ENCODE results near the gene GNA12. TPM values are rescaled to one million over a fixed set of nuclear protein-coding genes. Genes with fewer than 3 reads are reported as not detected.

Gene GNA12
- total and polyA plus RNA-seq, 9 of the 15 experiments (the other 6 are each of a cell fraction or from before 2014, with no cell fraction given): 0.65 to 32.7 (median 9.6) TPM

DNA sequence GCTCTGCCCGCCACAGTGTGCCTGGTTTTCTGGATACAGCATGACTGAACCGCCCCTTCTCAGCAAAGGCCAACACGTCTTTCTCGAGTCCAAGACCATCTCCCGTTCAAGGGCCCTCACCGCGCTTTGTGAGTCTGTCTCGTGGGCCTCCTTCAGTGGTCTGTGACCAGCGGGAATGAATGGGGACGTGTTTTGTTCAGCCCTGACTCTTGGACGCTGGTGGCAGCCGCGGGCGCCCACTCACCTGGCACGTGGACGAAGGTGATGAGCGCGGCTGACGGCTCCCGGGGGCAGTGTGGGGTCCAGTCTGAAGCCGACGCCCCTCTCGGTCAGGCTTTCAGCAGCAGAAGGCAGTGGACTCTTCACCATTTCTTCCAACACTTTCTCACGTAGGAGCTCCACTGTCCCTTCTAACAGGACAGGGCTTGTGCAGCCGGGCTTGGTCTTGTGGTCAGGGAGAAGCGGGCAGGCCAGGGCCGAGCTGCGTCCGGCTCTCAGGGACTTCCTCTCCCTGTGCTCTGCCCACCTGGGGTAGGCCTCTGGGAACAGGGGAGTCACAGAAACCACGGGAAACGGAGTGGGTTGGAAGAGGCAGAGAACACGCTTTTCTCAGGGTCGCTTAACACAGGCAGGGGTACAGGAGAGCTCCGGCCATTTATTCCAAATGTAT is 125.7 kb downstream of the GNA12 start:
- Histone ChIP-seq H3K27ac (ENCODE audit: extremely low read depth, low read depth, low read length) (peak overlapping the region; percentile 84), H3K4me1 (replicated peaks in 1 of 2; ENCODE audit: control insufficient read depth in 2 of 2, insufficient read depth in 2 of 2, low read length in 2 of 2) (peaks cover 36 to 59% of the 10 kb centered on the region in 2 experiments), H3K4me2 (ENCODE audit: insufficient read depth, low read length) (peak overlapping the region; percentile 53; the same call in 1 of the 2 replicates), H3K27me3 (ENCODE audit: control insufficient read depth in 2 of 2, insufficient read depth in 2 of 2, low read length in 2 of 2) (no peaks in the 10 kb centered on the region), H3K79me2 (ENCODE audit: control insufficient read depth, insufficient read depth, low read length) (no peaks in the 10 kb centered on the region), H3K36me3 (ENCODE audit: control insufficient read depth, insufficient read depth, low read length) (no peaks in the 10 kb centered on the region; the same call in 2 of the 3 replicates), H3K9ac (ENCODE audit: insufficient read depth in 1 of 2, low read depth in 2 of 2, low read length in 2 of 2) (peak overlapping the region; percentile 55 to 93), H4K20me1 (replicated peaks; ENCODE audit: control insufficient read depth, insufficient read depth, low read length) (no peaks in the 10 kb centered on the region), H3K9me3 (replicated peaks; ENCODE audit: control insufficient read depth, insufficient read depth, low read depth, low read length) (no peaks in the 10 kb centered on the region), H3K4me3 (no peak overlapping the region), H3K9me1 (ENCODE audit: control insufficient read depth, insufficient read depth, low read length) (no peaks in the 10 kb centered on the region), H2AFZ (ENCODE audit: low read depth, low read length) (peak overlapping the region; percentile 84)
- FAIRE-seq (no peak), DNase-seq (ENCODE audit: extremely low read depth in 1 of 4, low spot score in 3 of 4) (no peak), ATAC-seq (no peak)
- 91% methylated on average over 34 of the region's 34 CpGs for WGBS (ENCODE audit: insufficient coverage, low coverage, missing lambda C conversion rate)
- TF ChIP-seq RBFOX2 (IDR thresholded peaks at IDR 0.05; ENCODE audit: low read depth, low read length): 0 out of 2 replicates have a peak, but pooled peaks have one; percentile 12
- no peak for TF ChIP-seq IRF2 (CRISPR knock-in tag; IDR thresholded peaks at IDR 0.05)
- TF ChIP-seq, protein P1, sequence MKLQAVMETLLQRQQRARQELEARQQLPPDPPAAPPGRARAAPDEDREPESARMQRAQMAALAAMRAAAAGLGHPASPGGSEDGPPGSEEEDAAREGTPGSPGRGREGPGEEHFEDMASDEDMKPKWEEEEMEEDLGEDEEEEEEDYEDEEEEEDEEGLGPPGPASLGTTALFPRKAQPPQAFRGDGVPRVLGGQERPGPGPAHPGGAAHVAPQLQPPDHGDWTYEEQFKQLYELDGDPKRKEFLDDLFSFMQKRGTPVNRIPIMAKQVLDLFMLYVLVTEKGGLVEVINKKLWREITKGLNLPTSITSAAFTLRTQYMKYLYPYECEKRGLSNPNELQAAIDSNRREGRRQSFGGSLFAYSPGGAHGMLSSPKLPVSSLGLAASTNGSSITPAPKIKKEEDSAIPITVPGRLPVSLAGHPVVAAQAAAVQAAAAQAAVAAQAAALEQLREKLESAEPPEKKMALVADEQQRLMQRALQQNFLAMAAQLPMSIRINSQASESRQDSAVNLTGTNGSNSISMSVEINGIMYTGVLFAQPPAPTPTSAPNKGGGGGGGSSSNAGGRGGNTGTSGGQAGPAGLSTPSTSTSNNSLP (IDR thresholded peaks at IDR 0.05; ENCODE audit: borderline replicate concordance, low read depth, low read length): no peak
- no peak for TF ChIP-seq HLTF (IDR thresholded peaks at IDR 0.05)
- TF ChIP-seq, protein P2, sequence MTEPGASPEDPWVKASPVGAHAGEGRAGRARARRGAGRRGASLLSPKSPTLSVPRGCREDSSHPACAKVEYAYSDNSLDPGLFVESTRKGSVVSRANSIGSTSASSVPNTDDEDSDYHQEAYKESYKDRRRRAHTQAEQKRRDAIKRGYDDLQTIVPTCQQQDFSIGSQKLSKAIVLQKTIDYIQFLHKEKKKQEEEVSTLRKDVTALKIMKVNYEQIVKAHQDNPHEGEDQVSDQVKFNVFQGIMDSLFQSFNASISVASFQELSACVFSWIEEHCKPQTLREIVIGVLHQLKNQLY (CRISPR knock-in tag; conservative IDR thresholded peaks at IDR 0.05): no peak
- no peak for TF ChIP-seq SPI1 (IDR thresholded peaks at IDR 0.05; ENCODE audit: borderline replicate concordance, low read depth, low read length)
- no peak for TF ChIP-seq ARHGAP35 (IDR thresholded peaks at IDR 0.05; ENCODE audit: partially characterized antibody)
- TF ChIP-seq ETV1 (tag; conservative IDR thresholded peaks at IDR 0.05; ENCODE audit: low read depth): no peak
- TF ChIP-seq U2AF1 (optimal IDR thresholded peaks at IDR 0.05; ENCODE audit: low read depth, low read length): no peak
- TF ChIP-seq GABPA (tag; conservative IDR thresholded peaks at IDR 0.05; ENCODE audit: low read depth): no peak
- 0 out of 2 replicates have a peak, but pooled peaks have one; percentile 0 for TF ChIP-seq RAD51 (IDR thresholded peaks at IDR 0.05; ENCODE audit: borderline replicate concordance, low read depth)
- no peak for TF ChIP-seq ETV6 (IDR thresholded peaks at IDR 0.05; ENCODE audit: borderline replicate concordance in 1 of 2, low read depth in 2 of 2, low read length in 1 of 2)
- TF ChIP-seq ETV6 (CRISPR knock-in tag; IDR thresholded peaks at IDR 0.05; ENCODE audit: borderline replicate concordance): no peak
- TF ChIP-seq HNRNPUL1 (IDR thresholded peaks at IDR 0.05; ENCODE audit: low read length): no peak
- TF ChIP-seq ZBTB33 (CRISPR knock-in tag; IDR thresholded peaks at IDR 0.05): 0 out of 2 replicates have a peak, but pooled peaks have one; percentile 19
- intact Hi-C loops (cut with micrococcal nuclease): loop anchor here (5.0 kb wide), 1 partner anchor 39 kb away; no protein-coding TSS in a partner anchor
- ChIA-PET CTCF (ENCODE audit: low intra/inter-chr PET ratio) (no interaction called here), POLR2A (interaction anchor here (0.5 to 3.3 kb wide), 5 partner anchors 9 to 138 kb away, joined by 3 to 12 read pairs (median 3); no protein-coding TSS in a partner anchor)
- in situ Hi-C loops (cut with MboI): no loop called here
- BruUV-seq (replicated peaks): no TSS peak

Data from K562 (cell line).